Esophagus muscularis mucosa (tissue), 3 donors: ENCODE measurements around the gene GPR137B.

Source experiments
- POLR2A ChIP-seq: fragments of 450-650 bp; IDR thresholded peaks from one replicate; pipeline ENCODE4 v1.6.1; 2017; ENCODE audit warnings: antibody characterized with exemption, moderate library complexity, mild to moderate bottlenecking, low read depth
- TF ChIP-seq, protein P1 (sequence below), 3 experiments: fragments of 200-600 bp in 2 of 3; fragments of 450-650 bp in 1 of 3; sonication (generic) in 2 of 3; IDR thresholded peaks; one replicate each; pipeline ENCODE4 v1.5.1; 2017 to 2019; ENCODE audit warnings: antibody characterized with exemption in 3 of 3, mild to moderate bottlenecking in 2 of 3, moderate library complexity in 1 of 3

GRCh38 chr1:236193184-236193583 lies 50.8 kb downstream of the GPR137B start:
- TF ChIP-seq, protein P1, sequence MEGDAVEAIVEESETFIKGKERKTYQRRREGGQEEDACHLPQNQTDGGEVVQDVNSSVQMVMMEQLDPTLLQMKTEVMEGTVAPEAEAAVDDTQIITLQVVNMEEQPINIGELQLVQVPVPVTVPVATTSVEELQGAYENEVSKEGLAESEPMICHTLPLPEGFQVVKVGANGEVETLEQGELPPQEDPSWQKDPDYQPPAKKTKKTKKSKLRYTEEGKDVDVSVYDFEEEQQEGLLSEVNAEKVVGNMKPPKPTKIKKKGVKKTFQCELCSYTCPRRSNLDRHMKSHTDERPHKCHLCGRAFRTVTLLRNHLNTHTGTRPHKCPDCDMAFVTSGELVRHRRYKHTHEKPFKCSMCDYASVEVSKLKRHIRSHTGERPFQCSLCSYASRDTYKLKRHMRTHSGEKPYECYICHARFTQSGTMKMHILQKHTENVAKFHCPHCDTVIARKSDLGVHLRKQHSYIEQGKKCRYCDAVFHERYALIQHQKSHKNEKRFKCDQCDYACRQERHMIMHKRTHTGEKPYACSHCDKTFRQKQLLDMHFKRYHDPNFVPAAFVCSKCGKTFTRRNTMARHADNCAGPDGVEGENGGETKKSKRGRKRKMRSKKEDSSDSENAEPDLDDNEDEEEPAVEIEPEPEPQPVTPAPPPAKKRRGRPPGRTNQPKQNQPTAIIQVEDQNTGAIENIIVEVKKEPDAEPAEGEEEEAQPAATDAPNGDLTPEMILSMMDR (IDR thresholded peaks at IDR 0.05), result no peak
- TF ChIP-seq POLR2A, result no peak
